C4-2B (cell line): ENCODE results near the gene CETP.

ENCODE experiments used
- ZFX ChIP-seq: fragments of 450-650 bp; IDR thresholded peaks from 2 replicates; pipeline ENCODE4 v1.6.1; 2017
- TF ChIP-seq, protein P1 (sequence below): fragments of 450-650 bp; conservative IDR thresholded peaks from 2 replicates; pipeline ENCODE4 v1.5.1; 2017; ENCODE audit warnings: mild to moderate bottlenecking

DNA sequence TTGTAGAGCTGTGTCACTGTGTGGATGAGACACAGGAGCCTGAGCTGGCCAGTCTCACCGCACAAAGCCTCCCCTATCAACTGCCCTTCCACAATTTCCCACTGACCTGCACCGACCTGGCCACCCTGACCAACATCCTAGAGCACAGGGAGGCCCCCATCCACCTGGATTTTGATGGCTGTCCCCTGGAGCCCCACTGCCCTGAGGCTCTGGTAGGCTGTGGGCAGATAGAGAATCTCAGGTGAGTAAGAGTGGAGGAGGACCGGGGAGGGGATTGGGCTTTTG lies 65.0 kb downstream of the CETP start:
- TF ChIP-seq, protein P1, sequence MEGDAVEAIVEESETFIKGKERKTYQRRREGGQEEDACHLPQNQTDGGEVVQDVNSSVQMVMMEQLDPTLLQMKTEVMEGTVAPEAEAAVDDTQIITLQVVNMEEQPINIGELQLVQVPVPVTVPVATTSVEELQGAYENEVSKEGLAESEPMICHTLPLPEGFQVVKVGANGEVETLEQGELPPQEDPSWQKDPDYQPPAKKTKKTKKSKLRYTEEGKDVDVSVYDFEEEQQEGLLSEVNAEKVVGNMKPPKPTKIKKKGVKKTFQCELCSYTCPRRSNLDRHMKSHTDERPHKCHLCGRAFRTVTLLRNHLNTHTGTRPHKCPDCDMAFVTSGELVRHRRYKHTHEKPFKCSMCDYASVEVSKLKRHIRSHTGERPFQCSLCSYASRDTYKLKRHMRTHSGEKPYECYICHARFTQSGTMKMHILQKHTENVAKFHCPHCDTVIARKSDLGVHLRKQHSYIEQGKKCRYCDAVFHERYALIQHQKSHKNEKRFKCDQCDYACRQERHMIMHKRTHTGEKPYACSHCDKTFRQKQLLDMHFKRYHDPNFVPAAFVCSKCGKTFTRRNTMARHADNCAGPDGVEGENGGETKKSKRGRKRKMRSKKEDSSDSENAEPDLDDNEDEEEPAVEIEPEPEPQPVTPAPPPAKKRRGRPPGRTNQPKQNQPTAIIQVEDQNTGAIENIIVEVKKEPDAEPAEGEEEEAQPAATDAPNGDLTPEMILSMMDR, result no peak
- TF ChIP-seq ZFX, result no peak
